B cell (primary cell): ENCODE results near the gene LACTB.

Experiments
- CTCF ChIP-seq: fragments of 200-600 bp; IDR thresholded peaks from one replicate; pipeline ENCODE4 v1.8.0; 2022; ENCODE audit warnings: antibody characterized with exemption, mild to moderate bottlenecking
- EZH2 ChIP-seq: IDR thresholded peaks from 2 replicates; pipeline ENCODE4 v1.6.1; 2012; ENCODE audit warnings: borderline replicate concordance, low read depth, mild to moderate bottlenecking, moderate library complexity, low read length; ENCODE audit not compliant: insufficient read depth, poor library complexity, severe bottlenecking

GRCh38 chr15:63140936-63141335 is 19.3 kb downstream of the LACTB start:
- TF ChIP-seq CTCF (no peak), EZH2 (no peak)
